ENCODE results near the gene SPOCK3. TPM values are rescaled to one million over a fixed set of nuclear protein-coding genes. Genes with fewer than 3 reads are reported as not detected.
"Not testable (repeated sequence)": the region's sequence is repeated elsewhere in the genome, so short reads cannot be mapped to it uniquely, and the experiment has no call there.

SPOCK3 gene
- total RNA-seq, 3 donors from 2014 or later: not detected

- Mint-ChIP-seq H3K9me3 (peaks cover 18% of the 10 kb centered on the region), H3K27me3 (ENCODE audit: low read depth) (no peaks in the 10 kb centered on the region), H3K4me1 (ENCODE audit: low read depth) (no peaks in the 10 kb centered on the region), H3K4me3 (no peak overlapping the region), H3K36me3 (ENCODE audit: insufficient read depth) (no peaks in the 10 kb centered on the region)
- DNase-seq: no peak
- no peak for ATAC-seq
Observed at GRCh38 chr4:166823848-166824247, 410.4 kb downstream of the SPOCK3 start.

- Mint-ChIP-seq H3K9me3 (peaks cover 20% of the 10 kb centered on the region), H3K4me1 (ENCODE audit: low read depth) (no peaks in the 10 kb centered on the region), H3K27me3 (ENCODE audit: low read depth) (no peaks in the 10 kb centered on the region), H3K36me3 (ENCODE audit: insufficient read depth) (no peaks in the 10 kb centered on the region), H3K4me3 (no peak overlapping the region)
- no peak for DNase-seq
- ATAC-seq: no peak
Observed at GRCh38 chr4:166823126-166823525, 411.2 kb downstream of the SPOCK3 start.

DNA sequence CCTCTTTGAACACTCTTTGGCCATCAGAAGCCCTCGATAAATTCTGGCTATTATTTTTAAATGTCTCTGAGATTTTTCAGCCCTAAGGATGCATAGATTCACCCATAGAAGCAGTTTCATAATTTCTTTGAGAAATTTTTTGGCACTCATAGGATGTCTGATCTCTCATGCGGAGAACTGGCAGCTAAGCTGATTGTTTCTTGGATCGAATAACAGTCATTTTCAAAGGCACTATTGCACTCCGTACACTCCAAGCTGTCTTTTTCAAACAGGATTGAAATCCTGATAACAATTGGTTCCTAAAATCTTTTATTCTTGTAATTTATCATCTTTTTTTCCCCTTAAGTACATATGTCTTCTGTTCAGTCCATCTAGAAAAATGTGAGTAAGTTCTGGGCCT, 411.9 kb downstream of the SPOCK3 start:
- no peaks in the 10 kb centered on the region for H3K4me1 Mint-ChIP-seq (ENCODE audit: low read depth)
- H3K27me3 Mint-ChIP-seq (ENCODE audit: low read depth): no peaks in the 10 kb centered on the region
- no peak for DNase-seq
- H3K9me3 Mint-ChIP-seq: peaks cover 24% of the 10 kb centered on the region
- H3K4me3 Mint-ChIP-seq: no peak overlapping the region
- no peaks in the 10 kb centered on the region for H3K36me3 Mint-ChIP-seq (ENCODE audit: insufficient read depth)
- no peak for ATAC-seq

DNA sequence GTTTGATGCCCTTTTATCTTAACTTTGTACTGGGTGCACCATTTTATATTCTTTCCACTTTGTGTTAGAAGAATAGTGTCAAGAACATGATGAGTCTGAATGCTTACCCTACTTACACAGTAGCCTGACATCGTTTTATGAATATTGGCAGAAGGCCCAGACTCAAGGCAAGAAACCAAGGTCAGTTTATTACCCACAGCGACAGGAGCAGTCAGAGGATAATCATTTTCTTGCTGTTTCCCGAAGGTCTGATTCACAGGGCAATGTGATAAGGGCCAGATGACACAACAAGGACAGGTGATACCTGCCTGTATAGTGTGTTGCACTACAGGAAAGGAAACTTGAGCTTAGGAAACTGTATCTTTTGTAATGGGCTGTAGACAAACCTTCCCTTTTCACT, 417.4 kb downstream of the SPOCK3 start:
- H3K4me1 Mint-ChIP-seq (ENCODE audit: low read depth): no peaks in the 10 kb centered on the region
- H3K4me3 Mint-ChIP-seq: no peak overlapping the region
- DNase-seq (no peak), ATAC-seq (no peak)
- H3K27me3 Mint-ChIP-seq (ENCODE audit: low read depth): no peaks in the 10 kb centered on the region
- no peaks in the 10 kb centered on the region for H3K36me3 Mint-ChIP-seq (ENCODE audit: insufficient read depth)
- H3K9me3 Mint-ChIP-seq: peaks cover 16% of the 10 kb centered on the region

GRCh38 chr4:166808380-166808779, 425.9 kb downstream of the SPOCK3 start:
- no peak for ATAC-seq
- no peak for DNase-seq
- Mint-ChIP-seq H3K27me3 (ENCODE audit: low read depth) (no peaks in the 10 kb centered on the region), H3K36me3 (ENCODE audit: insufficient read depth) (no peaks in the 10 kb centered on the region), H3K4me3 (no peak overlapping the region), H3K4me1 (ENCODE audit: low read depth) (no peaks in the 10 kb centered on the region), H3K9me3 (peaks cover 9% of the 10 kb centered on the region)

DNA sequence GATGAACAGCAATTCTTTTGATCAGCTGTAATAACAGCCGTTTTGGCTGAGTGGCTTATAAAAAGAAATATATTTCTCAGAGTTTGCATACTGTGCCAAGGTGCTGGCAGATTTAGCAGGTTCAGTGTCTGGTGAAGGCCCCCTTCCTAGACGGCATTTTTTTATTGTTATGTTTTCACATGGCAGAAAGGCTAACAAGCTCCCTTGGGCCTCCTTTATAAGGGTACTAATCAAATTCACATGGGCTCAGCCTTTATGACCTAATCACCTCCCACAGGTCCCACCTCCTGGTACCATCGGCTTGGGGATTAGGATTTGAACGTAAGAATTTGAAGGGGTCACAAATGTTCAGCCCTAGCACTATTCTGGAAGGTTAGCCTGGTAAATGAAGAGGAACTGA, 431.9 kb downstream of the SPOCK3 start:
- DNase-seq (no peak), ATAC-seq (no peak)
- no peaks in the 10 kb centered on the region for H3K27me3 Mint-ChIP-seq (ENCODE audit: low read depth)
- H3K4me3 Mint-ChIP-seq: no peak overlapping the region
- H3K4me1 Mint-ChIP-seq (ENCODE audit: low read depth): no peaks in the 10 kb centered on the region
- H3K9me3 Mint-ChIP-seq: no peaks in the 10 kb centered on the region
- no peaks in the 10 kb centered on the region for H3K36me3 Mint-ChIP-seq (ENCODE audit: insufficient read depth)

DNA sequence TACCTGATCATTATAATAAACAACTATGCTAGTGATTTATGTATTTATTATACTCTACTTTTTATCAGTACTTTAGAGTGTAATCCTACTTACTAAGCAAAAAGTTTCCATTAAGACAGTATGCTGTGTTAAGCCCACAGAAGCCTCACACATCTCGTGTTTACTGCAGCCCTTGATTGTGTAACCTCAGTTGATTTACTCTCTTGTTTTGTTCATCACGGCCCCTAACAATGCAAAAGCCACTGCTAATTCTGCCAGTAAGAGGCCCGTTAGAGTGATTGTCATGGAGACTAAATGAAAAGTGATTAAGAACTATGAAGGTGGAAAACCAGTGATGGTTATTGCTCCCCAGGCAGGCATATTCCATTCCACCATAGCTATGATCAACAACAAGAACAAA, 436.2 kb downstream of the SPOCK3 start:
- ATAC-seq: no peak
- no peaks in the 10 kb centered on the region for H3K27me3 Mint-ChIP-seq (ENCODE audit: low read depth)
- peaks cover 3% of the 10 kb centered on the region for H3K9me3 Mint-ChIP-seq
- no peaks in the 10 kb centered on the region for H3K36me3 Mint-ChIP-seq (ENCODE audit: insufficient read depth)
- H3K4me3 Mint-ChIP-seq: no peak overlapping the region
- no peak for DNase-seq
- no peaks in the 10 kb centered on the region for H3K4me1 Mint-ChIP-seq (ENCODE audit: low read depth)

GRCh38 chr4:166777760-166778159, 456.5 kb downstream of the SPOCK3 start:
- Mint-ChIP-seq H3K27me3 (ENCODE audit: low read depth) (no peaks in the 10 kb centered on the region), H3K4me1 (ENCODE audit: low read depth) (no peaks in the 10 kb centered on the region), H3K4me3 (no peak overlapping the region), H3K36me3 (ENCODE audit: insufficient read depth) (no peaks in the 10 kb centered on the region), H3K9me3 (peaks cover 17% of the 10 kb centered on the region)
- ATAC-seq (no peak), DNase-seq (no peak)

GRCh38 chr4:166763018-166763417, 471.3 kb downstream of the SPOCK3 start:
- Mint-ChIP-seq H3K4me3 (no peak overlapping the region), H3K4me1 (ENCODE audit: low read depth) (no peaks in the 10 kb centered on the region), H3K36me3 (ENCODE audit: insufficient read depth) (no peaks in the 10 kb centered on the region), H3K27me3 (ENCODE audit: low read depth) (no peaks in the 10 kb centered on the region), H3K9me3 (peaks cover 14% of the 10 kb centered on the region)
- no peak for ATAC-seq
- no peak for DNase-seq

- DNase-seq: no peak
- H3K9me3 Mint-ChIP-seq: peaks cover 7% of the 10 kb centered on the region
- ATAC-seq: no peak
- no peaks in the 10 kb centered on the region for H3K27me3 Mint-ChIP-seq (ENCODE audit: low read depth)
- H3K4me1 Mint-ChIP-seq (ENCODE audit: low read depth): no peaks in the 10 kb centered on the region
- H3K4me3 Mint-ChIP-seq: no peak overlapping the region
- no peaks in the 10 kb centered on the region for H3K36me3 Mint-ChIP-seq (ENCODE audit: insufficient read depth)
Observed at GRCh38 chr4:166741742-166742141, 492.6 kb downstream of the SPOCK3 start.

DNA sequence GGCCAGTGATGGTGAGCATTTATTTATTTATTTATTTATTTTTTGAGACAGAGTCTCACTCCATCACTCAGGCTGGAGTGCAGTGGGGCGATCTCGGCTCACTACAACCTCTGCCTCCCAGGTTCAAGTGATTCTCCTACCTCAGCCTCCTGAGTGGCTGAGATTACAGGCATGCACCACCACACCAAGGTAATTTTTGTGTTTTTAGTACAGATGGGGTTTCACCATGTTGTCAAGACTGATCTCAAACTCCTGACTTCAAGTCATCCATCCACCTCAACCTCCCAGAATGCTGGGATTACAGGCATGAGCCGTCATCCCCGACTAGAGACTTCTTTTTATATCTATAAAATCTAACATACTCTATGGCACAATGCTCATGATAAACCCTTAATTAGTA, 495.1 kb downstream of the SPOCK3 start:
- not testable (repeated sequence) for H3K36me3 Mint-ChIP-seq (ENCODE audit: insufficient read depth); H3K9me3 Mint-ChIP-seq; DNase-seq; H3K4me1 Mint-ChIP-seq (ENCODE audit: low read depth); ATAC-seq; H3K27me3 Mint-ChIP-seq (ENCODE audit: low read depth); H3K4me3 Mint-ChIP-seq

DNA sequence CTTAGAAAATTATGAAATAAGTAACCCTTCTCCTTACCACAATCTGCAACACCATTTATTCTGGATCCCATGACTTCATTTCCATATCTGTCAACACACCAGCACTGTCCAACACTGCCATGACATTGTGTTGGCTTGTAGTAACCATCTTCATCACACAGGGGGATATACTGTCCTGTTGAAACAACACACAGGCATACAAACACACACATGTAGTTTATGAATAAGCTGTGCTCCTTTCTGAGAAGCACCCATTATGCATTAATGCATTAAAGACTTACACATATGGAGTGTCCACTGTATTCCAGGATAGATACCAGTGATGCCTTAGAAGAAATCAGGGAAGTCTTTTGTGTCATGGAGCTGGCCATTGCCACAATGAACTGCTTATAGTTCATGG, 496.9 kb downstream of the SPOCK3 start:
- H3K27me3 Mint-ChIP-seq (ENCODE audit: low read depth): no peaks in the 10 kb centered on the region
- H3K4me3 Mint-ChIP-seq: no peak overlapping the region
- peaks cover 4% of the 10 kb centered on the region for H3K9me3 Mint-ChIP-seq
- no peaks in the 10 kb centered on the region for H3K4me1 Mint-ChIP-seq (ENCODE audit: low read depth)
- no peak for ATAC-seq
- H3K36me3 Mint-ChIP-seq (ENCODE audit: insufficient read depth): no peaks in the 10 kb centered on the region
- DNase-seq: no peak

- Mint-ChIP-seq H3K4me3 (no peak overlapping the region), H3K4me1 (ENCODE audit: low read depth) (no peaks in the 10 kb centered on the region), H3K36me3 (ENCODE audit: insufficient read depth) (no peaks in the 10 kb centered on the region), H3K27me3 (ENCODE audit: low read depth) (no peaks in the 10 kb centered on the region), H3K9me3 (peaks cover 4% of the 10 kb centered on the region)
- no peak for DNase-seq
- no peak for ATAC-seq
Observed at GRCh38 chr4:166735553-166735952, 498.7 kb downstream of the SPOCK3 start.

DNA sequence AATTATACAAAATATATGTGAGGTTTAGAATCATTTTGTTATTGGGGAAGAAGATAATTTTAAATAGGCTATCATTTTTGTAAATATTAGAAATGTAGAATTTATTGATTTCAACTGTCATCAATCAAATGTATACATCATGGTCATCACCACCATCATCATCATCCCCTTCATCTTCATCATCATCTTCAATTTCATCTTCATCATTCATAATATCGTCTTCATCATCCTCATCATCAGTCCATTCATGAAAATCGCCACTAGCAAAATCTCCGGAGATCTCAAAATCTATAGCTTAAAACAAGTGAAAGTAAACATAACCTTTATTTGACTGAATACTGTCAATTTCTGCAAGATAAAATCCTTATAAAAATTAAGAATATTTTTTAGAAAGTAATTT, 499.5 kb downstream of the SPOCK3 start:
- Mint-ChIP-seq H3K4me3 (no peak overlapping the region), H3K4me1 (ENCODE audit: low read depth) (no peaks in the 10 kb centered on the region), H3K36me3 (ENCODE audit: insufficient read depth) (no peaks in the 10 kb centered on the region), H3K9me3 (peaks cover 4% of the 10 kb centered on the region), H3K27me3 (ENCODE audit: low read depth) (no peaks in the 10 kb centered on the region)
- DNase-seq: no peak
- ATAC-seq: no peak

DNA sequence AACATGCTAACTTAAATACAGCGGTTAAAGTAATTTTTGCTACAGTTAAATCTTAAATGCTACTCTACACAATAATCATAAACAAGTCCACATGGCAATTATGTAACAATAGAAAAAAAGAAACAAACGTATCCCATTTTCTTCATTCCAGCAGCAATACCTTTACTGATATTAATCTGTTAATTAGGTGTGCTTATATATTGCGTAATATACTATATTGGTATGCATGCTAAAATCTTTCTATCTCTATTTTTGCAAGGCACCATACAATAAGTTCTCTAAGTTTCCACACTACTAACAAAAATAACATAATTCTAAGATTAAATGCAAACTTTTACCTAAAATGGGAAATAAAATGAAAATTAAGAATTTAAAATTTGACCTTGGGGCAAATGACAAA, 500.6 kb downstream of the SPOCK3 start:
- Mint-ChIP-seq H3K27me3 (ENCODE audit: low read depth) (no peaks in the 10 kb centered on the region), H3K36me3 (ENCODE audit: insufficient read depth) (no peaks in the 10 kb centered on the region), H3K9me3 (peaks cover 4% of the 10 kb centered on the region), H3K4me3 (no peak overlapping the region), H3K4me1 (ENCODE audit: low read depth) (no peaks in the 10 kb centered on the region)
- no peak for ATAC-seq
- no peak for DNase-seq

- Mint-ChIP-seq H3K4me1 (ENCODE audit: low read depth) (no peaks in the 10 kb centered on the region), H3K36me3 (ENCODE audit: insufficient read depth) (no peaks in the 10 kb centered on the region), H3K4me3 (no peak overlapping the region), H3K9me3 (peaks cover 5% of the 10 kb centered on the region), H3K27me3 (ENCODE audit: low read depth) (no peaks in the 10 kb centered on the region)
- DNase-seq: no peak
- ATAC-seq: no peak
Observed at GRCh38 chr4:166726832-166727231, 507.5 kb downstream of the SPOCK3 start.

Data from activated T-cell treated with anti-CD3 and anti-CD28 coated beads, Interleukin-2, amount 50 U/mL, for 4 hours (primary cell).